Adrenal gland (tissue), 12 donors: ENCODE measurements around the gene VPS39. TPM values are rescaled to one million over a fixed set of nuclear protein-coding genes. Genes with fewer than 3 reads are reported as not detected.
A peak's percentile ranks its signal among the peaks of the same experiment; 100 is the strongest.

ENCODE experiments used
- DNase-seq, 7 donors: peaks; one replicate each; pipeline ENCODE4 v3.0.0-alpha.2; 2019 to 2020
- H3K27ac ChIP-seq, 5 donors: fragments of 200-600 bp; sonication (generic) in 4 of 5; 1 replicate in 3 of 5; 2 replicates in 2 of 5; pipeline versions ENCODE4 v1.5.1 to v1.8.0; 2016 to 2020; ENCODE audit warnings: mild to moderate bottlenecking in 1 of 5
- H3K27me3 ChIP-seq: fragments of 200-600 bp; 2 replicates; pipeline ENCODE4 v1.8.0; 2021
- H3K36me3 ChIP-seq, 2 donors: fragments of 200-600 bp; replicated peaks in 1 of 2; 1 replicate in 1 of 2; 2 replicates in 1 of 2; pipeline versions ENCODE4 v1.5.1 to v1.8.0; 2018 to 2022
- H3K4me1 ChIP-seq, 2 donors: fragments of 200-600 bp; replicated peaks in 1 of 2; 1 replicate in 1 of 2; 2 replicates in 1 of 2; pipeline versions ENCODE4 v1.5.1 to v1.8.0; 2018 to 2021
- H3K4me3 ChIP-seq, 4 donors: fragments of 200-600 bp; sonication (generic) in 3 of 4; one replicate each; pipeline ENCODE4 v1.5.1; 2016 to 2018
- H3K9me3 ChIP-seq, 3 donors: fragments of 200-600 bp; sonication (generic) in 1 of 3; replicated peaks in 1 of 3; 1 replicate in 2 of 3; 2 replicates in 1 of 3; pipeline versions ENCODE4 v1.5.1 to v1.8.0; 2016 to 2021
- POLR2A ChIP-seq, 2 donors: fragments of 450-650 bp; IDR thresholded peaks; one replicate each; pipeline ENCODE4 v1.6.1; 2017; ENCODE audit warnings: antibody characterized with exemption in 2 of 2, mild to moderate bottlenecking in 2 of 2, moderate library complexity in 1 of 2
- WGBS, 4 donors: extraction: QIAGEN DNeasy Blood & Tissue Kit in 2 of 4; methylation state at CpG; one replicate each; pipeline versions ENCODE4 v1.1.5 to v1.1.7; 2013 to 2017; 5-methylcytosine and 5-hydroxymethylcytosine counted together
- intact Hi-C, 2 donors: fragments of 100-400 bp; cut with DNase I; formaldehyde crosslinking; loops; one replicate each; pipeline versions ENCODE4 v1.14.1 to v1.15.0; 2022 to 2023
- polyA plus RNA-seq, 3 donors: library from polyadenylated mRNA; stranded (reverse); fragments of 200-250 nt in 2 of 3; fragments of 350-450 nt in 1 of 3; fragmentation: Illumina TruSeq in 1 of 3; extraction: RNeasy Lipid Tissue Mini Kit (QIAGEN cat#74804) in 1 of 3; gene quantifications; one replicate each; pipeline ENCODE4 v1.2.3, GENCODE V29; 2013 to 2014
- total RNA-seq, 9 donors: library from RNA; depleted of rRNA in 4 of 9; stranded (reverse); fragments of >200 nt in 4 of 9; fragments of 120-200 nt in 1 of 9; fragmentation: NEBNext Ultra II Directional in 1 of 9; extraction: Animal tissue kit (Norgen Biotek cat#: 25700) in 1 of 9; gene quantifications; one replicate each; pipeline versions ENCODE4 v1.1.0 to v1.2.4, GENCODE V29; 2013 to 2023
- TF ChIP-seq, protein P1 (sequence below), 6 experiments: fragments of 450-650 bp in 4 of 6; fragments of 200-600 bp in 2 of 6; sonication (generic) in 1 of 6; IDR thresholded peaks; 1 replicate in 5 of 6; 2 replicates in 1 of 6; pipeline versions ENCODE4 v1.5.1 to v1.8.0; 2016 to 2021; ENCODE audit warnings: antibody characterized with exemption in 6 of 6, mild to moderate bottlenecking in 2 of 6, moderate library complexity in 1 of 6
- donor health status: healthy with polysubstance abuse.
- donor health status: Bipolar disorder and iron deficiency.
- donor health status: DM: yes; HTN: yes; CAD: no.
- donor health status: DM: no; HTN: no; CAD: no.
- donor health status: DM: no; HTN: no; CAD: no.
- donor health status: DM: yes; HTN: yes; CAD: no.

Gene VPS39
- total and polyA plus RNA-seq, 12 donors: 42.4 to 159 (median 70.4) TPM

DNA sequence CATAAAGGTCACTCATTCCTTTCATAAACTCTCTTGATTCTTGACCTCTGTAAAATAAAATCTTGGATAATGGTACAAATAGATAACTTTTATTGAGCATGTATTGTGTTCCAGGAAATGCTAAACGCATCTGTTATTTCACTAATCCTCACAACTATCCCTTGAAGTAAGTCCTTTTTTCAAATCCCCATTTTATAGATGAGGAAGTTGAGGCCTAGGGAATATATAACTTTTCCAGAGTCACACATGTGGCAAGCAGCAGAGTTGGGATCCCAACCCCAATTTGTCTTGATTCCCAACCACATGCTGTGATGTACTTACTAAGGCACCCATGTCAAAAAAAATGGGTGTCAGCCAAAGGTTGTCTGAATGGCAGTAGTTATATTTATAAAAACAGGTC is 6.3 kb downstream of the VPS39 start:
- Histone ChIP-seq H3K9me3 (no peaks in the 10 kb centered on the region), H3K36me3 (peaks cover 0 to 7% of the 10 kb centered on the region in 2 donors), H3K27ac (no peak overlapping the region), H3K27me3 (no peaks in the 10 kb centered on the region), H3K4me3 (no peak overlapping the region), H3K4me1 (peaks cover 15 to 33% of the 10 kb centered on the region in 2 donors)
- WGBS, 4 donors: 94 to 100% (median 98%) methylated on average over 1 of the region's 1 CpG
- TF ChIP-seq, protein P1, sequence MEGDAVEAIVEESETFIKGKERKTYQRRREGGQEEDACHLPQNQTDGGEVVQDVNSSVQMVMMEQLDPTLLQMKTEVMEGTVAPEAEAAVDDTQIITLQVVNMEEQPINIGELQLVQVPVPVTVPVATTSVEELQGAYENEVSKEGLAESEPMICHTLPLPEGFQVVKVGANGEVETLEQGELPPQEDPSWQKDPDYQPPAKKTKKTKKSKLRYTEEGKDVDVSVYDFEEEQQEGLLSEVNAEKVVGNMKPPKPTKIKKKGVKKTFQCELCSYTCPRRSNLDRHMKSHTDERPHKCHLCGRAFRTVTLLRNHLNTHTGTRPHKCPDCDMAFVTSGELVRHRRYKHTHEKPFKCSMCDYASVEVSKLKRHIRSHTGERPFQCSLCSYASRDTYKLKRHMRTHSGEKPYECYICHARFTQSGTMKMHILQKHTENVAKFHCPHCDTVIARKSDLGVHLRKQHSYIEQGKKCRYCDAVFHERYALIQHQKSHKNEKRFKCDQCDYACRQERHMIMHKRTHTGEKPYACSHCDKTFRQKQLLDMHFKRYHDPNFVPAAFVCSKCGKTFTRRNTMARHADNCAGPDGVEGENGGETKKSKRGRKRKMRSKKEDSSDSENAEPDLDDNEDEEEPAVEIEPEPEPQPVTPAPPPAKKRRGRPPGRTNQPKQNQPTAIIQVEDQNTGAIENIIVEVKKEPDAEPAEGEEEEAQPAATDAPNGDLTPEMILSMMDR (IDR thresholded peaks at IDR 0.05): no peak
- no peak for TF ChIP-seq POLR2A (IDR thresholded peaks at IDR 0.05)
- intact Hi-C loops: no loop called here
- DNase-seq: no peak

DNA sequence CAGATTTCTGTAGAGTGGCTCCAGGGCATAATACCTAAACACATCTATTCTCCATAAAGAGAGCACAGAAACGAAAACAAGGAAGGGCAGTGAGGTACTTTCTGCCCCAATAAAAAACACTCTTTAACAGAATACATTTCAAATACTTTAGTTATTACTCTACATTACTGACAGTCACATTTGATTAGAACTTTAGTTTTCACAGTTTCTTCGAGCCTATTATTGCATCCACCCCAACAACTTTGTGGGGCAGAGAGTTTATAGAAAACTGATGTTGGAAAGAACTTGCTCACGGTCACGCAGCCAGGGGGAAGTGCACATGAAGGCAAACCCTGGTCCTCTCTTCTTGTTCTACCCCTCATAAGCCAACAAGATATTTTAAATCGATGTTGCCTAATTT is 9.0 kb downstream of the VPS39 start:
- H3K27ac ChIP-seq: no peak overlapping the region
- H3K36me3 ChIP-seq: peaks cover 0 to 7% of the 10 kb centered on the region in 2 donors
- H3K4me1 ChIP-seq: peaks cover 15 to 16% of the 10 kb centered on the region in 2 donors
- no peaks in the 10 kb centered on the region for H3K27me3 ChIP-seq
- WGBS, 4 donors: 88 to 93% (median 92%) methylated on average over 5 of the region's 5 CpGs
- intact Hi-C loops: no loop called here
- TF ChIP-seq, protein P1 (IDR thresholded peaks at IDR 0.05): no peak
- no peak overlapping the region for H3K4me3 ChIP-seq
- H3K9me3 ChIP-seq: no peaks in the 10 kb centered on the region
- no peak for DNase-seq

DNA sequence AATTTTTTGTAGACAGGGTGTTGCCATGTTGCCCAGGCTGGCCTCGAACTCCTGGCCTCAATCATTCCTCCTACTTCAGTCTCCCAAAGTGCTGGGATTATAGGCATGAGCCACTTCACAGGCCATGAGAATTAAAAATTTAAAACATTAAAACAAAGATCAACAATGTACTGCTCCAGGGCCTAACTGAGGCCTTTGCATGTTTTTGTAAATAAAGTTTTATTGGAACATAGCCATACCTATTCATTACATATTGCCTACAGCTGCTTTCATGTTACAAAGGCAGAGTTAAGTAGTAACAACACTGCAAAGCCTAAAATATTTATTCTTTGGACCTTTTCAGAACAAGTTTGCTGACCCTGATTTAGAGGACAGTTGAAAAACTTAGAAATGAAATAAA is 9.6 kb downstream of the VPS39 start:
- intact Hi-C loops: no loop called here
- peaks cover 15 to 16% of the 10 kb centered on the region in 2 donors for H3K4me1 ChIP-seq
- 78 to 98% (median 91%) methylated on average over 1 of the region's 1 CpG for WGBS, 4 donors
- H3K36me3 ChIP-seq: peaks cover 0 to 7% of the 10 kb centered on the region in 2 donors
- DNase-seq: no peak
- H3K4me3 ChIP-seq: no peak overlapping the region
- H3K9me3 ChIP-seq: no peaks in the 10 kb centered on the region
- H3K27me3 ChIP-seq: no peaks in the 10 kb centered on the region
- TF ChIP-seq POLR2A (IDR thresholded peaks at IDR 0.05): no peak
- TF ChIP-seq, protein P1 (IDR thresholded peaks at IDR 0.05): no peak
- no peak overlapping the region for H3K27ac ChIP-seq

DNA sequence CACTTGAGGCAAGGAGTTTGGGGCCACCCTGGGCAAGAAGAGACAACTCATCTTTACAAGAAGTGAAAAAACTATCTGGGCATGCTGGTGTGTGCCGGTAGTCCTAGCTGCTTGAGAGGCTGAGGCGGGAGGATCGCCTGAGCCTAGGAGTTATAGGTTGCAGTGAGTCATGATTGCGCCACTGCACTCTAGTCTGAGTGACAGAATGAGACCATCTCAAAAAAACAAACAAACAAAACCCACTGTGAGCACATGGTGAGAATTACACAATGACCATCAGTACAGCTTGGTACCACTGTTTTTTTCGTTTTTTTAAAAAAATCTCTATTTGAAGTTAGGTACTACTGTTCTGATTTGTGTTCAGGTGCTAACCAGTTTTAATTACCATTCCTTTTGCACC is 13.6 kb downstream of the VPS39 start:
- no peaks in the 10 kb centered on the region for H3K4me1 ChIP-seq
- intact Hi-C loops: no loop called here
- H3K4me3 ChIP-seq: no peak overlapping the region
- peaks cover 0 to 28% of the 10 kb centered on the region in 2 donors for H3K36me3 ChIP-seq
- H3K9me3 ChIP-seq: no peaks in the 10 kb centered on the region
- no peaks in the 10 kb centered on the region for H3K27me3 ChIP-seq
- H3K27ac ChIP-seq: no peak overlapping the region
- TF ChIP-seq POLR2A (IDR thresholded peaks at IDR 0.05): no peak
- TF ChIP-seq, protein P1 (IDR thresholded peaks at IDR 0.05): no peak
- peak in 6 of 7 donors; percentile 26 to 76 (median 52) for DNase-seq
- 80 to 82% (median 81%) methylated on average over 5 of the region's 5 CpGs for WGBS, 4 donors
